Activated T-helper 9 cell treated with anti-CD3 and anti-CD28 coated beads, Interleukin-2, amount 50 U/mL, for 16 hours (primary cell): Measurements from ENCODE around the gene RGL3.
"Not testable (repeated sequence)": the region's sequence is repeated elsewhere in the genome, so short reads cannot be mapped to it uniquely, and the experiment has no call there.

Experiments used
- DNase-seq: peaks from one replicate; pipeline ENCODE4 v3.0.0-alpha.2; 2020; ENCODE audit warnings: low read depth

RGL3 gene

DNA sequence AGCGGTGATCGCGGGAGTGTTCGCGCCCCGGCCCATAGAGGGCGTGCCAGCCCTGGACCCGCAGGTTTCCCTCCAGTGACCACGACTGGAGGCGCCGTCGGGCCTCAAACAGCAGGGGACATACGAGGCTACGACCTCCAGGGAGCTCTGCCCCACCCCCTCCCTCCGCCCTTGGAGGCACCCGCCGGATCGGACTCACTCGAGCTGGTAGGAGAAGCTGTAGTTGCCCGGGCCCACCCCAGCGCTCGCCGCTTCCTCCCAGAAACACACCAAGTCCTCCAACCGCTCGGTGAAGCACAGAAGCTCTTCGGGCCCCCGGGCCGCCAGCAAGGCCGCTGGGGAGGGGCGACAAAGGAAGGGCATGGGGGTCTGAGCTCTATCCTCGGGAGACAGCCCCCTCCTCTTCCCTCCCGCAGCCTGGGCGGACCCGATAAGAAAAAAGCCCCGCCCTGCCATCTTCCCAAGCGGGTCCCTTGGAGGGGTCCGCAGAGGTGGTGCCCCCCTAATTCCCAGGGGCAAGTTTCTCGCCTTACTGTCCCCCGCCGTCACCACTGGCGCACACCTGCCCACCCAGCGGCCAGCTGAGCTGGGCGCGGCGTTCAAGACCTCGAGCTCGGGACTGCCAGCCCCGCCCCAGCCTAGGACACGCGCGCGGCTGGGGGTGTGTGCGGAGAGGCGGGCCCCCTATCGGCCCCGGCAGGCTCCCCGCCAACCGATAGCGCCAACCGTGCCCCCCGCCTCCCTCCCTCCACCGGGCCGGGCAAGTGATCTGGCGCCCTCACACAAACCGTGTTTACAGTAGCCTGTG is 36.0 kb downstream of the RGL3 start:
- DNase-seq: no peak

DNA sequence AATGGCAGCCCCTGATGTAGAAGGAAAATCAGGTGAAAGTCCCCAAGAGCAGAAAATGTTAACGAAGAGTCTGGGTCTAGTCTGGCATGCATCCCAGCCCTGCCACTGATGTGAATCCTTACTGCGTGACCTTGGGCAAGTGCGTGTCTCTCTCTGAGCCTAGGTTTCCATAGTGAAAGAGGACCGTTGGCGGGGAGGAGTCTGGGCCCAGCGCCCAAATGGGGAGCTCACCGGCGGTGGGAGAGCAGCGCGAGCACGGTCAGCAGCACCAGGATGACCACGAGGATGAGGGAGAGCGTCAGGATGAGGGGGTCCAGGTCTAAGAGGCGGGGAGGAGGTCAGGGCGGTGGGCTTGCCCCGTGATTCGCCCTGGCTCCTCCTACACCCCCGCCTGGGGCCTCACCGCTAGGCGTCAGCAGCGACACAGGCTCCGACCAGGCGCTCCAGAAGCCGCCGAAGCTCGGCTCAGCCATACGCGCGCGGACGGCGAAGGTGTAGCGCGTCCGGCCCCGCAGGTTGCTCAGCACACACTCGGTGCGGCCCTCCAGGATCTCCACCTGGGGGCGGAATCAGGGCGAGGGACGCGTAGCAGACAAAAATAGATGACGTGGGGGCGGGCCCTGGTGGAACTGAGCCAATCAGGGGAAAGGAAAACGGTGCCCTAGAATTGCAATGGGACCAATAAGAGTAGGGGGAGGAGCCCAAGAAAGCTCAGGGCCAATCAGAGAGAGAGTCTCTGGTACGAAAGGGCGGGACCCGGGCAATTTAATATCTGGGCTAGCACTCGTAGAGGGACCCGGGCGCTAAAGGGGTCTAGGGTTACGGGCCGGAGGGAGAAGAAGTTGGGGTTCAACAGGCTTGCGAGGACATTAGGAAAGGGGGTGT is 38.2 kb downstream of the RGL3 start:
- DNase-seq: peak; percentile 93

DNA sequence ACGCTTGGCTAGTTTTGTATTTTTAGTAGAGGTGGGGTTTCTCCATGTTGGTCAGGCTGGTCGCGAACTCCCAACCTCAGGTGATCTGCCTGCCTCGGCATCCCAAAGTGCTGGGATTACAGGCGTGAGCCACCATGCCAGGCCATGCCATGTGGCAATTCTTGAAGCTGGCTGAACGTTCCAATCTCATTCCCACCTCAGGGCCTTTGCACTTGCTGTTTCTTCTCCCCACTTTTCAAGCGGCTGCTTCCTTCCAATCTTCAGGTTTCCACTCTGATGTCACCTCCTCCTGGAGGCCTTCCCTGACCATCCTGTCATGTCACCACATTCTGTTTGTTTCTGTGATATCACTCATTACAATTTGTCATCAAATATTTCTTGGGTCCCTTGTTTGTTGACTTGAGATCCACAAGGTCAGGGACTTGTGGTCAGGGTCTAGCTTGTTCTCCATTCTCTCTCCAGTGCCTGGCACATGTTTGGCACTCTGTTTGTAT is 39.2 kb downstream of the RGL3 start:
- no peak for DNase-seq

DNA sequence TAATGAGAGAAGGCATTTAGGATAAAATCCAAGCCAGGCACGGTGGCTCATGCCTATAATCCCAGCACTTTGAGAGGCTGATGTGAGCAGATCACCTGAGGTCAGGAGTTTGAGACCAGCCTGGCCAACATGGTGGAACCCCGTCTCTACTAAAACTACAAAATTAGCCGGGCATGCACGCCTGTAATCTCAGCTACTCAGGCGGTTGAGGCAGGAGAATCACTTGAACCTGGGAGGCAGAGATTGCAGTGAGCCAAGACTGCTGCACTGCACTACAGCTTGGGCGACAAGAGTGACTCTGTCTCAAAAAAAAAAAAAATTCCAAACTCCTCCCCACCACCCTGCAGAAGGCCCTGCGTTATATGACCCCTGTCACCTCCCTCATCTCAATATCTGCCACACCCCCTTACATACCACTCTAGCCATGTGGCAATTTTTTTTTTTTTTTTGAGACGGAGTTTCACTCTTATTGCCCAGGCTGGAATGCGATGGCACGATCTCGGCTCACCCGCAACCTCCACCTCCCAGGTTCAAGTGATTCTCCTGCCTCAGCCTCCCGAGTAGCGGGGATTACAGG is 39.8 kb downstream of the RGL3 start:
- DNase-seq: not testable (repeated sequence)

DNA sequence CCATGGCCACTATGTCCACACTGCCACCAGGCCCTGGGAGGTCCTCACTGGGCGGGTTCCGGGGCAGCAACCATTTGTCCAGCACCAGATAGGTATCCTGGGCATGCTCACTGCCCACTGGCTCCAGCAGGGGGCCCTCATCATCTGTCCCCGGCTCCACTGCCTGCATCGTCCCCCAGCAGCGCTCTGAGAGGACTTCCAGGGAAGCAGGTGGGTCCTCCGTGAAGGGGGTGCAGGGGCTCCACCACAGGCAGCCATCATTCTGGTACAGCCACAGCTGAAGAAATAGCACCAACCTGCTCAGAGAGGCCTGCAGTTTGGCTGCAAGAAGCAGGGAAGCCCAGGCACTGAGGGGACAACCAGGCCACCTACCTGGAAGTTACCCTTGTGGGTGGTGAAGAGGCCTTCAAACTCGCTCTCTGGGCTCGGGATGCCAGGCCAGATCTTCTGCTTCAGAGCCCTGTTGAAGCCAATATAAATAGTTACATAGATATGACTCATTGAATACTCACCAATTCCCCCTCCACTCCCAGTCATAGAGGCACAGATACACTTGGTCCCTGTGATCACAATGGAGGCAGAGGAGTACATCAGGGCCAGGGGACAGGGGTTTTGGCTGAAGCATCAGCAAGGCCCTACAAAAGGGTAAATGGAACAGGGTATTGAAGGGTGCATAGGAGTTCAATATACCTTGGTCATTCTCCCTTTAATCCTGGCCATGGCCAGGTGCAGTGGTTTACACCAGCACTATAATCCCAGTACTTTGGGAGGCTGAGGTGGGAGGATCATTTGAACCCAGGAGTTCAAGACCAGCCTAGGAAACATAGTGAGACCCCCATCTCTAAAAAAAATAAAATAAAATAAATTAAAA is 40.6 kb downstream of the RGL3 start:
- DNase-seq: no peak

DNA sequence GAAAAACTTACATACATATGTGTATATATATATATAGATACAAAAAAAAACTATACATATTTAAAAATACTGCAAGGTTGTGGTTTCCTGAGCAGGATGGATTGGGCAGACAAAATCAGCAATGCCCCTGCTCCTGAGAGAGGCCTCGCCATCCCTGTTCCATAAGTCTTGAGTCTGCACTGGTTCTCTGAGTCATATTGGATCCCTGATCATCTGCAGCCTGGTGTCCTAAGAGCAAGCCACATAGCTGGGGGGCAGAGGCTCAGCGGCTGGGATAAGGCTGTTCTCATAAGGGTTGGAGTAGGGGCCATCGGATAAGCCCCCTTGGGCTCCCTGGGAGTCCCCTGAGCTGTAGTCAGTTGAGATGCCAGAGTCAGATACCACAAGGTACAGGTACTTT is 41.4 kb downstream of the RGL3 start:
- DNase-seq: no peak

DNA sequence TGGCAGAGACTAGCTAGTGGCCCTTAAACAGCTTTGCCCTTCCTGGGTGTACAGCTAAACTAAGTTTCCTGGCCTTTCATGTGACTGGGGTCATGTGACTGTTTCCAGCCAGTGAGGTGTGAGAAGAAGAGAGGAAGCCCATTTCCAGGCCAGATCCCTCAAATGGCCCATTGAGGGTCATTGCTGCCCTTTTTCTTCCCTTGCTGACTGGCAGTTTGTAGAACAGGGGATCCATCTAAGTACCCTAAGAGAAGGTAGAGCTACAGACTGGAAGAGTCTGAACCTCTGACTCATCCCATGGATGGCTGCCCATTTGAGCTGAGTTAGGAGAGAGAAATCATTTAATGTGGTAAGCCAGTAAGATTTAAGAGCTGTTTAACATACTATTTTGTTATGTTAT is 41.9 kb downstream of the RGL3 start:
- DNase-seq: no peak

DNA sequence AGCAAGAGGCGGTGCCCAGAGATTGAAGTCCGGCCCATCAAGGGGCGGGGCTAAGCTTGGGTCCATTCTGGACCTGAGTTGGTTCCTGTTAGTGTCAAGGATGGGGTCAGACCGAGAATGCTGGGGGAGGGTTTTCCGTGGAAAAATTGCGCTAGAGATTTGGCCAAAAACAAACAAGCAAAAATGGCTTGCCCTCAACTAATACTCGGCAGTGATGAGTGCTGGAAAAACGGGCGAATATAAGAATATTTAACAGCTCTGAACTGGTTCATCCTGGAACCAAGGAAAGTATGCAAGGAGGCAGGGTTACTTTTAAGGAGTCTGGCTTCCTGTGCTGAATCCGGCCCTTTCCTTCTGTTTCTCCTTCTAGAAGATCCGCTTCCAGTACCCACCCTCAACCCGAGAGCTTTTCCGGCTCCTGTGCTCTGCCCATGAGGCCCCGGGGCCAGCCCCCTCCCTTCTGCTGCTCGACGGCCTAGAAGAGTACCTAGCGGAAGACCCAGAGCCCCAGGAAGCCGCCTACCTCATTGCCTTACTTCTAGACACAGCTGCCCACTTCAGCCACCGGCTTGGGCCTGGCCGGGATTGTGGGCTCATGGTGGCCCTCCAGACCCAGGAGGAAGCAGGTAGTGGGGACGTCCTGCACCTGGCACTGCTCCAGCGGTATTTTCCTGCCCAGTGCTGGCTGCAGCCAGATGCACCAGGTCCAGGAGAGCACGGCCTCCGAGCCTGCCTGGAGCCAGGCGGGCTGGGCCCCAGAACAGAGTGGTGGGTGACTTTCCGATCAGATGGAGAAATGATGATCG is 43.8 kb downstream of the RGL3 start:
- DNase-seq: peak; percentile 50

DNA sequence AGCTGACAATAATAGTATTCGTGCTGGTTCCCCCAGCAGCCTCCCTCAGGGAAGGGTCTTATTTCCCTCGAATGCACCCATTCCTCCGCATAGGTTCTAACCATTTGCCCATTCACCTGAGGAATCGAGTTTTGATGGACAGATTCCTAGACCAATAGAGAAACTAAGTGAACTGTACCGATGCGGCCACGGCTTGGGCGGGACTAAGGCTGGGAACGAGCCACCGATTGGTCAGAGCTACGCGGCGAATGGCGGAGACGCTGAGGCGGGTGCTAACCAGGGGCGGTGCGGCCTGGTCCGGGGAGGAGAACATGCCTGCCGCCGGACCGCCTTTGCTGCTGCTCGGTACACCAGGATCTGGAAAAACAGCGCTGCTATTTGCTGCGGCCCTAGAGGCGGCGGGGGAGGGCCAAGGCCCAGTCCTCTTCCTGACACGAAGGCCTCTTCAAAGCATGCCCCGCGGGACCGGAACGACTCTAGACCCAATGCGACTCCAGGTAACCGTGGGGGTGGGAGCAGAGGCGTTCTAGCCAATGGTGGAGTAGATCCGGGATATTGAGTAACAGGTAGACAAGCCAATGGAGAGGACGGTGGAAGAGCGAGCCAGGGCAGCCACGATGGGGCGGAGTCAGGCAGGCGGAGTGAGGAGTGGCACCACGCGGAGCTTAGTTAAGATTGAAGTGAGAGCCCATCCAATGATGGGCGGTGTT is 44.5 kb downstream of the RGL3 start, which contains the start of gene SWSAP1:
TSS of gene SWSAP1 (plus strand) at position 234 of the 710 bp plus-strand sequence. CDS start at position 249, 15 bp downstream.
- DNase-seq: peak; percentile 94

DNA sequence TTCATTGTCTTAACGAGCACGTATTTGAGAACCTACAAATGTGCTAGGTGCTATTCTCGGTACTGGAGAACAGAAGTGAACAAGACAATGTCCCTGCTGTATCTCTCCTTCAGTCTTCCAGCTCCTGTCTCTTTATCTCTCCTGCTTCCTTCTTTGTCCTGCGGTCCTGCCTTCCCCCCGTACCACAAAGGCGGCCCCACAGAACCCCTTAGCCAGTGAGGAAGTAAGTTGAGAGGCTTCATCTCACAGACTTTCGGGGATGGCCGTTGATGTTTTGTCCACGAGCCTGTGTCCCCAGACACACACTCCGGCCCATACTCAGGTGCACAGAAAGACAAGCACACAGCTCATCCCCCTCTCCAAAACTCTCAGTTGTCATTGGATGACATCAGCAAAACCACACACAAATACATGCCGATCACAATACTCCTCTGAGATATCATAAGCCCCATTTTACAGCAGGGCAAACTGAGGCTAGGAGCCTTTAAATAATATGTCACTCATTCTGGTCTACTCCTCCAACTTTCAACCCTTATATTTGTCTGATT is 45.2 kb downstream of the RGL3 start:
- no peak for DNase-seq

DNA sequence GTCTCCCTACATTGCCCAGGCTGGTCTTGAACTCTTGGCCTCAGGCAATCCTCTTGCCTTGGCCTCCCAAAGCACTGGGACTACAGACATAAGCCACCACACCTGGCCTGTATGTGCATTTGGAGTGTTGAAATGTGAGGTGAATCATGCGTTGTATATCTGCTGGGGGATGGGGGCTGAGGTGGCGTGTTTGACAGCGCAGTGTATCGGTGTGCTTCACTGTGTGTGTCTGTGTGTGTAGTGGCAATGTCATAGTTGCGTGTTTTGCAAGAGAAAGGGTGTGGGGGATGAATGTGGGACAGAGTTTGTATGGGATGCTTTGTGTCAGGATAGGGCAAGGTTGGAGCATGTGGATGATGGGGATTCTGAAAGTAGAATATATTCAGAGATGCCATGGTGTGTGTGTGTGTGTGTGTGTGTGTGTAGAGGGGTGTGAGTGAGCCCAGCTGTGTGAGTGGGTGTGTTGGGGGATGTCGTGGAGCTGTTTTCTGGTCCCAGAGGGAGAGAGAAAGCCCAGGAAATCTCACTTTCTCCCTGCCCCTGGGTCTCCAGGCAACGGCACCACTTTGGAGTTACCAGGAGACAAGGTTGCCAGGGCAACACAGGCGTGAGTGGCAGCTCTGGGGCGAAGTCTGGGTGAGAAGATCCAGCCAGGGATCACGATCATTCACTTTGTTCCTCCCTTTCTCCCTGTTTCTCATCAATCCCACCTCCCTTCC is 45.8 kb downstream of the RGL3 start:
- DNase-seq: no peak

DNA sequence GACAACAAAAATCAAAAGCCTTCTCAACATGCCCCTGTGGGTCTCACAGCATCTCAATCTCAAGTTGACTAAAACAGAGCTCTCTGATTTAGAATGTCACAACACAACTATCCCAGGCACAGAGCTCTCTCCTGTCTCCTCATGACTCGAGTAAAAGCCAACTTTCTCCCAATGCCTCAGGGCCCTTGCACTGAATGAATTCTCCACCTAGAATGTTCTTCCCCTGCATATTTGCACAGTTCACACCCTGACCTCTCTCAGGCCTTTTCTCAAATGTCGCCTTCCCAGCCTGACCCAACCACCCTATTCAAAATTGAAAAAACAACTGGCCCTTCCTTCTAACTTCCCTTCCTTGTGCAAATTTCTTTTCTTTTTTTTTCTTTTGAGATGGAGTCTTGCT is 48.4 kb downstream of the RGL3 start:
- no peak for DNase-seq

DNA sequence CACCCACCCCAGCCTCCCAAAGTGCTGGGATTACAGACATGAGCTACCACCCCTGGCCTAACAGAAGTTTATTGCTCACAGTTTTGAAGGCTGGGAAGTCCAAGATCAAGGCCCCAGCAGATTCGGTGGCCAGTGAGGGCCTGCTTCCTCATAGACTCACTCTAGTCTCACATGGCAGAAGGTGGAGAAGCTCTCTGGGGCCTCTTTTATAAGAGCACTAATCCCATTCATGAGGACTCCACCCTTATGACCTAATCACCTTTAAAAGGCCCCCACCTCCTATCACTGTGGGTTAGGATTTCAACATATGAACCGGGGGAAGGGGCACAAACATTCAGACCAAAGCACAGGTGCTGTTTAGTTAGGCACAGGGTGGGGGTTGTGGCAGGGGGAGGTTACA is 51.6 kb downstream of the RGL3 start:
- DNase-seq: no peak

DNA sequence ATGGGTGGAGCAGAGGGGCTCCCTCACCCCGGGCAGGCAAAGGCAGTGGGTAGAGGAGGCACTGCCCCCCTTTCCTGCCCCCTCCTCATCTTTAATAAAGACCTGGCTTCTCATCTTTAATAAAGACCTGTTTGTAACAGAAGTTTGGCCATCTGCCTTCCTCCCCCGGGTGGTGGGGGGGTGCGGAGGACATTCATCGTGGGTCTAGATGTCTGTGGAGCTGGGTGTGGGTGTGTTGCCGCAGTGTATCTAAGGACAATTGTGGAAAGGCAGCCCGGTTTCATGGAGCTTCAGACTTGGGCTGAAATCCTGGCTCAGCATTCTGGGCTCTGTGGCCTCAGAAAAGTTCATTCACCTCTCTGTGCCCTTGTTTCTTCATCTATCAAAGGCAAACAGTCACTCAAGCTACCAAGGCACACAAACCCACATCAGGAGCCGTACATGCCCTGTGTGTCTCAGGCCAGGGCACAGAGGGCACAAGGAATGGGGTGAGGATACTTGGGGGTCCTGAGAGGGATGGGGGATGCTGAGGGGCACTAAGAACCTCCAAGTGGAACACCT is 53.5 kb downstream of the RGL3 start:
- no peak for DNase-seq

DNA sequence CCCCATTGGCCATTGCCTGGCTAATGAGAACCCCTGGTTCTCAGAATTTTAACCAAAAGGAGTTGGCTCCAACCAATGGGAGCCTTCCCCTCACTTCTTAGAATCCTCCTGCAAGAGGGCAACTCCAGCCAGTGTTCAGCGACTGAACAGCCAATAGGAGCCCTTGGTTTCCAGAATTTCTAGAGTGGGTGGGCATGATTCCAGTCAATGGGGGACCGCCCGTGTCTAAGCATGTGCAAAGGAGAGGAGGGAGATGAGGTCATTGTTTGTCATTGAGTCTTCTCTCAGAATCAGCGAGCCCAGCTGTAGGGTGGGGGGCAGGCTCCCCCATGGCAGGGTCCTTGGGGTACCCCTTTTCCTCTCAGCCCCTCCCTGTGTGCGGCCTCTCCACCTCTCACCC is 54.2 kb downstream of the RGL3 start:
- no peak for DNase-seq

DNA sequence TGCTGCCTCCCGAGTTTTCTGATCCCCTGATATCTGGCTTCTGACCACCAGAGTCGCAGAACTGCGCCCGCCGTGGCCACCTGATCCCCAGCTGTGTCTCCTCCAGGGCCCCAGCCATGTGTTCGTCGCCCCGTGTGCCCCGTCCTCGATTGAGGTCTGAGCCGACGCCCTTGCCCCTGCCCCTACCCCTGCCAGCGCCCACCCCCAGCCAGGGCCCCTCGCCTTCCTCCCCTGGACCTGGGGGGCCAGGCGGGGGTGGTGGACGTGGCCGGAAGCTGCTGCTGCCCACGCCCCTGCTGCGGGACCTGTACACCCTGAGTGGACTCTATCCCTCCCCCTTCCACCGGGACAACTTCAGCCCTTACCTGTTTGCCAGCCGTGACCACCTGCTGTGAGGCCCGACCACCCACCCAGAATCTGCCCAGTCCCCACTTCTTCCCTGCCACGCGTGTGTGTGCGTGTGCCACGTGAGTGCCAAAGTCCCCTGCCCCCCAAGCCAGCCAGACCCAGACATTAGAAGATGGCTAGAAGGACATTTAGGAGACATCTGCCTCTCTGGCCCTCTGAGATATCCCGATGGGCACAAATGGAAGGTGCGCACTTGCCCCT is 54.7 kb downstream of the RGL3 start:
- DNase-seq: no peak

DNA sequence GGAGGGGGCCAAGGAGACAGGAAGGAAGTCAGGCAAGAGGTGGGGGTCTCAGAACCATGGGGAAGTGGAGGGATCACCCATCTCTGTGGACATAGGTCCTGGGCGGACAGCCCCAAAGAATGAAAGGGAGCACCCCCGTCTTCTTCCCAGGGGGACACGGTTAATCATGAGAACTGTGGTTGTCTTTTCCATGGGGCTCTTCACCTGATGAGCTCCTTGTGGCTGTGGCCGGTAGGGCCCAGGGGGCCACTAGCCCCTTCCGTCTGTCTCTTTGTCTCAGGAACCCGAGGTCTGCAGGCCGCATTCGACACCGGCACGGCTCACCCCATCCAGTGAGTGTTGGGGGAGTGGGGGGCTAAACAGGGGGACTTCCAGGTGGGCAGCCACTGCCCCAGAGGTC is 55.2 kb downstream of the RGL3 start:
- no peak for DNase-seq
